HEK293T (cell line): Measurements from ENCODE around the gene NXNL2.

ENCODE experiments used
- CTCF ChIA-PET: fragments of 350-600 bp; formaldehyde crosslinking; extraction: SDS; loops from one replicate; lab custom pipeline; 2021; ENCODE audit warnings: antibody characterized with exemption, inconsistent platforms; lab: Yijun Ruan, JAX
- POLR2A ChIA-PET: fragments of 350-600 bp; formaldehyde crosslinking; extraction: SDS; loops from one replicate; lab custom pipeline; 2020; ENCODE audit warnings: antibody characterized with exemption, inconsistent platforms; lab: Yijun Ruan, JAX
- DNase-seq: peaks from one replicate; pipeline ENCODE4 v3.0.0; 2012; ENCODE audit warnings: mixed read lengths; ENCODE audit errors: extremely low spot score
- ARNT ChIP-seq: fragments of 450-650 bp; IDR thresholded peaks from 2 replicates; pipeline ENCODE4 v1.6.1; 2017; ENCODE audit warnings: mild to moderate bottlenecking
- BHLHE40 ChIP-seq: fragments of 450-650 bp; IDR thresholded peaks from 2 replicates; pipeline ENCODE4 v1.6.1; 2016; ENCODE audit warnings: mild to moderate bottlenecking, moderate library complexity, borderline replicate concordance
- CTBP1 ChIP-seq: fragments of 450-650 bp; IDR thresholded peaks from 2 replicates; pipeline ENCODE4 v1.6.1; 2016; ENCODE audit warnings: borderline replicate concordance
- ELF4 ChIP-seq: fragments of 450-650 bp; IDR thresholded peaks from 2 replicates; pipeline ENCODE4 v1.6.1; 2017; ENCODE audit warnings: antibody characterized with exemption
- FOXA1 ChIP-seq: fragments of 450-650 bp; IDR thresholded peaks from 2 replicates; pipeline ENCODE4 v1.6.1; 2016; ENCODE audit warnings: mild to moderate bottlenecking
- FOXK2 ChIP-seq: fragments of 450-650 bp; IDR thresholded peaks from 2 replicates; pipeline ENCODE4 v1.6.1; 2016; ENCODE audit warnings: mild to moderate bottlenecking
- FOXM1 ChIP-seq: fragments of 450-650 bp; IDR thresholded peaks from 2 replicates; pipeline ENCODE4 v1.6.1; 2017; ENCODE audit warnings: mild to moderate bottlenecking, borderline replicate concordance
- HDGF ChIP-seq: fragments of 450-650 bp; IDR thresholded peaks from 2 replicates; pipeline ENCODE4 v1.6.1; 2017; ENCODE audit warnings: antibody characterized with exemption, borderline replicate concordance
- L3MBTL2 ChIP-seq: fragments of 450-650 bp; conservative IDR thresholded peaks from 2 replicates; pipeline ENCODE4 v1.6.1; 2016; ENCODE audit warnings: mild to moderate bottlenecking
- LEF1 ChIP-seq: fragments of 450-650 bp; IDR thresholded peaks from 2 replicates; pipeline ENCODE4 v1.6.1; 2017; ENCODE audit warnings: mild to moderate bottlenecking, borderline replicate concordance
- NFRKB ChIP-seq: fragments of 450-650 bp; IDR thresholded peaks from 2 replicates; pipeline ENCODE4 v1.6.1; 2016; ENCODE audit warnings: mild to moderate bottlenecking, moderate library complexity
- PKNOX1 ChIP-seq: fragments of 450-650 bp; IDR thresholded peaks from 2 replicates; pipeline ENCODE4 v1.6.1; 2016
- SP1 ChIP-seq: fragments of 450-650 bp; IDR thresholded peaks from 2 replicates; pipeline ENCODE4 v1.6.1; 2017
- SUZ12 ChIP-seq: fragments of 450-650 bp; IDR thresholded peaks from 2 replicates; pipeline ENCODE4 v1.6.1; 2016; ENCODE audit warnings: mild to moderate bottlenecking
- TARDBP ChIP-seq: fragments of 450-650 bp; IDR thresholded peaks from 2 replicates; pipeline ENCODE4 v1.6.1; 2016
- ZNF384 ChIP-seq: fragments of 450-650 bp; IDR thresholded peaks from 2 replicates; pipeline ENCODE4 v1.6.1; 2016

NXNL2 gene

GRCh38 chr9:88534456-88535225, at the start of gene NXNL2:
Gene NXNL2, plus strand, starts transcription at chr9:88535178. Its CDS starts 257 bp downstream, at chr9:88535435.
- ChIA-PET POLR2A (no interaction called here), CTCF (no interaction called here)
- peak; percentile 88 for DNase-seq
- no peak for TF ChIP-seq HDGF
- TF ChIP-seq PKNOX1: no peak
- TF ChIP-seq ARNT: no peak
- no peak for TF ChIP-seq FOXA1

- ChIA-PET CTCF (no interaction called here), POLR2A (no interaction called here)
- no peak for TF ChIP-seq HDGF
- TF ChIP-seq FOXA1: no peak
- no peak for TF ChIP-seq SP1
- no peak for TF ChIP-seq ZNF384
- TF ChIP-seq FOXK2: no peak
- TF ChIP-seq L3MBTL2: no peak
- TF ChIP-seq LEF1: no peak
- TF ChIP-seq CTBP1: no peak
- no peak for TF ChIP-seq BHLHE40
- TF ChIP-seq ARNT: no peak
- TF ChIP-seq FOXM1: no peak
- TF ChIP-seq SUZ12: no peak
- no peak for DNase-seq
Measured at GRCh38 chr9:88488166-88488565, 46.8 kb upstream of the NXNL2 start.

- no peak for DNase-seq
- TF ChIP-seq CTBP1 (no peak), HDGF (no peak), PKNOX1 (no peak), ELF4 (no peak), FOXA1 (no peak)
- CTCF ChIA-PET: no interaction called here
- POLR2A ChIA-PET: no interaction called here
Measured at GRCh38 chr9:88494983-88495721, 39.8 kb upstream of the NXNL2 start.

GRCh38 chr9:88497224-88497623, 37.8 kb upstream of the NXNL2 start:
- TF ChIP-seq CTBP1: no peak
- no peak for TF ChIP-seq FOXM1
- TF ChIP-seq FOXK2: no peak
- TF ChIP-seq HDGF: no peak
- POLR2A ChIA-PET: no interaction called here
- CTCF ChIA-PET: no interaction called here
- no peak for DNase-seq

- ChIA-PET CTCF (no interaction called here), POLR2A (no interaction called here)
- TF ChIP-seq L3MBTL2: no peak
- no peak for TF ChIP-seq FOXK2
- TF ChIP-seq PKNOX1: no peak
- TF ChIP-seq FOXM1: no peak
- TF ChIP-seq FOXA1: no peak
- TF ChIP-seq SUZ12: no peak
- TF ChIP-seq SP1: no peak
- no peak for TF ChIP-seq NFRKB
- no peak for TF ChIP-seq CTBP1
- no peak for TF ChIP-seq BHLHE40
- no peak for TF ChIP-seq LEF1
- no peak for TF ChIP-seq ELF4
- TF ChIP-seq HDGF: no peak
- no peak for TF ChIP-seq ARNT
- TF ChIP-seq ZNF384: no peak
- TF ChIP-seq TARDBP: no peak
- DNase-seq: no peak
Measured at GRCh38 chr9:88498880-88499279, 36.1 kb upstream of the NXNL2 start.

- ChIA-PET CTCF (no interaction called here), POLR2A (no interaction called here)
- no peak for DNase-seq
- no peak for TF ChIP-seq HDGF
Measured at GRCh38 chr9:88501086-88501485, 33.9 kb upstream of the NXNL2 start.
